GM19025 (cell line): ENCODE results near the gene ESYT2.

Experiments
- ATAC-seq: cut with Tn5 transposase; IDR thresholded peaks from one replicate; pipeline ENCODE4 v1.9.1; 2021; ENCODE audit warnings: mild to moderate bottlenecking, low read depth, moderate library complexity; ENCODE audit not compliant: unreplicated experiment

ESYT2 gene

DNA sequence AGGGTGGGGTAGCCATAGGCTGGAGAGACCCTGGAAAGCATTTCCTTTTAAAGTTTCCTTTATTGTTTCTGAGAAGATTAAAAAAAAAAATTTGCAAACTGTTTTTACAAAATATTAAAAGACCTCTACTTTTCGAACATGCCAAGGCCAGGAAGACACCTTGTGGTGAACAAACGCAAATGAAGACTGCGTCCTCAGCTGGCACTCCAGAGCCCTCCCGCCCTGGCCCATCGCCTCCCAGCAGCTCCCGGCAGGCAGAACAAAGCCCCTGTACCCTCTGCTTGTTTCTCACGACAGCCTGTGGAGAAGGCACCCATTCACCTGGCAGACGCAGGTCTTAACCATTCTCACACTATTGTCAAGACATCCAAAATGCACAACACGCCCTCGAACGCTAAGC, 56.4 kb downstream of the ESYT2 start:
- ATAC-seq = no peak

GRCh38 chr7:158771213-158771834, 58.0 kb downstream of the ESYT2 start:
- no peak for ATAC-seq

- ATAC-seq = no peak
Observed at GRCh38 chr7:158767707-158768106, 61.6 kb downstream of the ESYT2 start.

GRCh38 chr7:158766570-158767281, 62.6 kb downstream of the ESYT2 start:
- no peak for ATAC-seq

DNA sequence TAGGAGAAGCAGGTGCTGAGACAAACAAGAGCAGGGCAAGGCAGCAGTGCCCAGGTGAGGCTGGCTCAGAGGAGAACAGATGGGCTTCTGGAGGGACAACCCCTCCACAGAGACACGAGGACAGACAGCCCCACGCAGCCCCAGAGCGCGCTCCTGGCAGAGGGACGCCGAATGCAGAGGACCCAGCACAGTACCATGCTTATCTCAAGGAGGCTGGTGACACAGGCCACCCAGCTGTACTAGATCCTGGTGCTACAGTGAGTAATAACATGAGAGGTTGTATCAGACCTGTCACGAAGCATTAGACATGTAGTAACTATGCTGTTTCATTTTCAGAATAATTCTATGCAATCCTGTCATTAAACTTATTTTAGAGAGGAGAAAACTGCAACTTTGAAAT, 64.3 kb downstream of the ESYT2 start:
- no peak for ATAC-seq

DNA sequence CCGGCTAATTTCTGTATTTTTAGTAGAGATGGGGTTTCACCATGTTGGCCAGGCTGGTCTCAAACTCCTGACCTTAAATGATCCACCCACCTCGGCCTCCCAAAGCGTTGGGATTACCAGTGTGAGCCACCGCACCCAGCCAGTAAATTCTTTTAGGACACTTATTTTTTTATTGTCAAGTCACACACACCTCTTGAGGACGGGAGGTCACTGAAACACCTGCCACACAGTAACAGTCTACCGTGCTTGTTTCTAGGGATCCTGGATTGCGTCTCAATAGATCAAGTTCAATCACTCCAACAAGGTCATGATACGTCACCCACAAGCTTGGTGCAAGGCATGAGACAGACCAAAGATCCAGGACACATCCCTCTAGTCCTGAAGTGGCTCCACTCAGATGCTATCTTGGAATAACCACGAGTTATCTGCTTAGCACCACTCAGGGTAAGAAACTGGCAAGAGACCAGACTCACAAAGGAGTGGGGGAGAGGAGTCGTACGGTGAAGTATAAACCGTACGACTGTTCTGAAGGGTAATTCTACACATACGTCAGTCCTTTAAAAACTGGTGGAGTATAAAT, 65.8 kb downstream of the ESYT2 start:
- no peak for ATAC-seq

GRCh38 chr7:158761945-158762344, 67.4 kb downstream of the ESYT2 start:
- no peak for ATAC-seq

DNA sequence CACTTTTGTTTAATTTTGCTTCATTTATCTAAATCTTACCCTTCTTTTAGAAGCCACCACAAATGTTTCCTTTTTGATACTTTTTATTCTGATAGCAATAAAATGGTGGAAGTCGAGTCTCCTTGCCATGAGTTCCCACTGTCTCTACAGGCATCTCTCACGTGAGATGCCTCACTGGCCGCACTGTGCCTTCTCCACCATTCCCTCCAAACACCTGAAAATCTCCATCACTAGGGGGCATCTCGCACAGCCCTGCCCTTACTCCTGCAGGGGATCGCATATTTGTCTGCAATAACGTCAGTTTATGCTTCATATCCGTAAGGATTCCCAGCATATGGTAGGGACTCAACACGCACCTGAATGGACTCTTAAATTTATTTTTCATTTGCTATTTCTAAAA, 68.4 kb downstream of the ESYT2 start:
- no peak for ATAC-seq

- no peak for ATAC-seq
Observed at GRCh38 chr7:158760445-158760764, 68.9 kb downstream of the ESYT2 start.

GRCh38 chr7:158759749-158760444, 69.4 kb downstream of the ESYT2 start:
- ATAC-seq = no peak

GRCh38 chr7:158759245-158759614, 70.1 kb downstream of the ESYT2 start:
- ATAC-seq = no peak

DNA sequence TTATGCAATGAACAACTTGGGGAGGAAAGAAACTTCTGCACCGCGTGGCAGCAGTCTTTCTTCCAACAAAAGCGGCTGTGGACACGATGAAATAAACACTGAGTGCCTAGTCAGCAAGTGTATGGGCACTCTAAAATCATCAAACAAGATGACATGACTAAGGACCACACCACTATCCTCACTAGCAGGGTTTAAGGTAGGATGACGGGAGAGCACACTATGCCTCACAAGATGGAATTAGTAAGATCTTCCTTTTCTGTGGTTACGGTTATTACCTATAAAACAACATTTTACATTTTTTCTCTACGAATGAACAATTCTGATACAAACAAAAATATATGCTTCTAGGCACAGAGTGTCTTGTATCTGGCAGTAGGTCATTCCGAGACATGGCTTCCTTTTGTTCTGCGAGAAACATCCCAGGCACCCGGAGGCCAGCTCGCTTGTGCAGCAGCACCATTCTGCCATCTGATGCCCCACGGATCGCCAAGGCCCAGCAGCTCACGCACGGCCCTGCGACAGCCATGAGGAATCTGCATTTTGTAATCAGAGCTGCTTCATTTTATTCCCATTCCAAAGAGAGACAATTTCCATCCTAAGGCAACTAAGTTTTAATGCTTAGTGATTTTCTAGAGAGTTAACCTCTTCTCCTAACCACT, 70.6 kb downstream of the ESYT2 start:
- ATAC-seq = no peak

DNA sequence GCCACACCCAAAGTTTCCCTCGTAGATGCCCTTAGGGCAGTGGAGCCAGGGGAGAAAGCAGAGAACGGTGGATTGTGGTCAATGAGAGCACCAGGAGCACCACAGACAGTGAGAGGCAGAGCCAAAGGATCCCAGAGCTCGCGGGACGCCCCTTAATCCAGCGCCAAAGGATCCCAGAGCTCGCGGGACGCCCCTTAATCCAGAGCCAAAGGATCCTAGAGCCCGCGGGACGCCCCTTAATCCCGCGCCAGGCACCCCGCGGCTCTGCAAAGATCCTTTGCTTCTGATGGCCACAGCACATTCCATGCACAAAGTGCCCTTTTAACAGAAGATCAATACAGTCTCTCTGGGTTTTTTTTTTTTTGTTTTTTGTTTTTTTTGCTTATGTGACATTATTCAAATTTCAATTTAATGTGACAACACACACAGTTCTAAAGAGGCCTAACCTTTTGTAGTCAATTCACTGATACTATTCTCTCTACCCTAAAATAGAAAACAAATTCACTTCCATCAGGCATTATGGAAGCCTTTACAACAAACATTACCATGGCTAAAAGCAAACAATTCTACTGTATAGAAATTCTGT, 71.8 kb downstream of the ESYT2 start:
- ATAC-seq = no peak

DNA sequence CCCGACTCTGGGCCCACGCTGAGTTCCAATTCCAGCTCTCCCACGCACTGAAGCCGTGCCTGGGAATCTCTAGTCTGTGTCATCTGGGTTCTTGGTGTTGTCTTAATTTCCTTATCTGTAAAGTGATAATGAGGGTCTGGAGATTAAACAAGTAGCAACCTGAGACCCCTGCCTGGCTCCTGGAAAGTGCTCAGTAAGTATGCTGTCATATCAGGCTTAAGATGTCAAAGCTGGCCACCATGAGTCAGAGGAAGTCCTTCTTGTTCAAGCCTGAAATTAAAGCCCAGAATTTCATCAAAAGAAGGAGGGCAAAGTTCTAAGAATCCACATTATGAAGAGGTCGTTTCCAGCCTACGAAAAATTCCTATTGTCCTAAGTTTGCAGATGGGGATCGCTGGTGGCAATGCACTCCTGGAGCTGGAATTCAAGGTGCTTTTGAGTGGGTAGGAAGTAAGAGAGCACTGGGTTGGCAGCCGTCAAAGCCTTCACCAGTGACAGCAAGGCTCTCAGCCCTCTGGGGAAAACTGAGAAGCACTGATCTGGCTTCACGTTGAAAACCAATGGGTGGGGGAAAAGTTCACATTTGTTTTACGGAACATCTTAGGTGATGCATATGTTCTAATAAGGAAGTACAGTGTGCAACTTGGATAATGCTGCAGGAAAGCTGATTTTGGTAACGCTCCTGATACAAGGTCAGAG, 74.4 kb downstream of the ESYT2 start:
- ATAC-seq = no peak

- no peak for ATAC-seq
Observed at GRCh38 chr7:158753900-158754299, 75.4 kb downstream of the ESYT2 start.

GRCh38 chr7:158751751-158752150, 77.6 kb downstream of the ESYT2 start:
- no peak for ATAC-seq

- no peak for ATAC-seq
Observed at GRCh38 chr7:158751199-158751598, 78.1 kb downstream of the ESYT2 start.

DNA sequence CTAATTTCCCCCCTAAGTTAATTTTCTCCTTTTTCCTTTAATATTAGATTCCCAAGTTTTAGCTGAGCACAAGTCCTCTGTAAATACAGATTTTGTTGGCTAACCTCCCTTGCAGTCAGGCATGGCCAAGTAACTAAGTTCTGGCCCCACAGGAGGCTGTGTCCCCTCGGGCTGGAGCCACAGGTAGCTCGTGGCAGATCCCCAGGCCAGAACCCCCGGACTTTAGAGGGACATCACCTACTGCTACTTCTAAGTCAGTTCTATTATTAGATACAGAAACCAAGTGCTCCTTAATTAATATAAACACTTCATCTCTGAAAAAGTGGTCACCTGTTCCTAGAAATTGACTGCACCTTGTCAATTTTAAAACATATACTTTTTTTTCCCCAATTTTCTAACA, 78.6 kb downstream of the ESYT2 start:
- no peak for ATAC-seq

- no peak for ATAC-seq
Observed at GRCh38 chr7:158749396-158749795, 79.9 kb downstream of the ESYT2 start.

GRCh38 chr7:158748335-158748734, 81.0 kb downstream of the ESYT2 start:
- no peak for ATAC-seq
